ENCODE measurements around the gene DENND1A. TPM values are rescaled to one million over a fixed set of nuclear protein-coding genes. Genes with fewer than 3 reads are reported as not detected.

Gene DENND1A
- total RNA-seq, 6 experiments from 2014 or later, result 13.9 to 22.6 (median 16.3) TPM

DNA sequence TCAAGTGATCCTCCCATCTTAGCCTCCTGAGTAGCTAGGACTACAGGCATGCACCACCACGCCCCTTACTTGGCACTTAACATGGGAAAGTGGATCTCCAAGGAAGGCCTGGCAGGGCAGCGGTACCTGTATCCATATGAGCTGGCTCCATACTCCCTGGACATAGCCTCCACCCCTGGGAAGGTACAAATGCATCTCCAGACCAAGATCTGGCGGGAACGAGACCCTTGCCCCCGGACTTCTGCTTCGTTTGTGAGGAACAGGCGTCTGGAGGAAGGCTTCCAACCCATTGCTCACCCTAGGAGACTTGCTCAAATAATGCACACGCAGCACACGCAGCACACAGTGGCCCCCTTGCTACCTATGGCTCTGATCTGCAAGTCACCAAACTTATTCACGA is 518.7 kb downstream of the DENND1A start:
- DNase-seq, result peak in 1 of 3 donors; percentile 35
- 90% methylated on average over 6 of the region's 10 CpGs for WGBS (ENCODE audit: insufficient coverage, low coverage, low lambda C conversion rate, missing lambda C conversion rate)
- H3K27ac ChIP-seq, result no peak overlapping the region
- intact Hi-C loops (cut with DNase I), result no loop called here
- no peak for ATAC-seq
- H3K9me3 ChIP-seq, result no peaks in the 10 kb centered on the region
- TF ChIP-seq, protein P1, sequence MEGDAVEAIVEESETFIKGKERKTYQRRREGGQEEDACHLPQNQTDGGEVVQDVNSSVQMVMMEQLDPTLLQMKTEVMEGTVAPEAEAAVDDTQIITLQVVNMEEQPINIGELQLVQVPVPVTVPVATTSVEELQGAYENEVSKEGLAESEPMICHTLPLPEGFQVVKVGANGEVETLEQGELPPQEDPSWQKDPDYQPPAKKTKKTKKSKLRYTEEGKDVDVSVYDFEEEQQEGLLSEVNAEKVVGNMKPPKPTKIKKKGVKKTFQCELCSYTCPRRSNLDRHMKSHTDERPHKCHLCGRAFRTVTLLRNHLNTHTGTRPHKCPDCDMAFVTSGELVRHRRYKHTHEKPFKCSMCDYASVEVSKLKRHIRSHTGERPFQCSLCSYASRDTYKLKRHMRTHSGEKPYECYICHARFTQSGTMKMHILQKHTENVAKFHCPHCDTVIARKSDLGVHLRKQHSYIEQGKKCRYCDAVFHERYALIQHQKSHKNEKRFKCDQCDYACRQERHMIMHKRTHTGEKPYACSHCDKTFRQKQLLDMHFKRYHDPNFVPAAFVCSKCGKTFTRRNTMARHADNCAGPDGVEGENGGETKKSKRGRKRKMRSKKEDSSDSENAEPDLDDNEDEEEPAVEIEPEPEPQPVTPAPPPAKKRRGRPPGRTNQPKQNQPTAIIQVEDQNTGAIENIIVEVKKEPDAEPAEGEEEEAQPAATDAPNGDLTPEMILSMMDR (IDR thresholded peaks at IDR 0.05), result no peak
- no peak for TF ChIP-seq POLR2A (IDR thresholded peaks at IDR 0.05)
- no peaks in the 10 kb centered on the region for H3K27me3 ChIP-seq
- no peak overlapping the region for H3K4me3 ChIP-seq
- no peaks in the 10 kb centered on the region for H3K36me3 ChIP-seq
- H3K4me1 ChIP-seq, result no peaks in the 10 kb centered on the region

- DNase-seq (peak in 1 of 3 donors; percentile 20), ATAC-seq (no peak)
- Histone ChIP-seq H3K27ac (no peak overlapping the region), H3K36me3 (no peaks in the 10 kb centered on the region), H3K4me3 (no peak overlapping the region), H3K4me1 (no peaks in the 10 kb centered on the region), H3K27me3 (no peaks in the 10 kb centered on the region), H3K9me3 (no peaks in the 10 kb centered on the region)
- TF ChIP-seq POLR2A (IDR thresholded peaks at IDR 0.05), result no peak
- TF ChIP-seq, protein P1 (IDR thresholded peaks at IDR 0.05), result no peak
- 79% methylated on average over 7 of the region's 12 CpGs for WGBS (ENCODE audit: insufficient coverage, low coverage, low lambda C conversion rate, missing lambda C conversion rate)
- intact Hi-C loops (cut with DNase I), result no loop called here
These were observed 519.5 kb downstream of the DENND1A start for GRCh38 chr9:123410281-123410910.

DNA sequence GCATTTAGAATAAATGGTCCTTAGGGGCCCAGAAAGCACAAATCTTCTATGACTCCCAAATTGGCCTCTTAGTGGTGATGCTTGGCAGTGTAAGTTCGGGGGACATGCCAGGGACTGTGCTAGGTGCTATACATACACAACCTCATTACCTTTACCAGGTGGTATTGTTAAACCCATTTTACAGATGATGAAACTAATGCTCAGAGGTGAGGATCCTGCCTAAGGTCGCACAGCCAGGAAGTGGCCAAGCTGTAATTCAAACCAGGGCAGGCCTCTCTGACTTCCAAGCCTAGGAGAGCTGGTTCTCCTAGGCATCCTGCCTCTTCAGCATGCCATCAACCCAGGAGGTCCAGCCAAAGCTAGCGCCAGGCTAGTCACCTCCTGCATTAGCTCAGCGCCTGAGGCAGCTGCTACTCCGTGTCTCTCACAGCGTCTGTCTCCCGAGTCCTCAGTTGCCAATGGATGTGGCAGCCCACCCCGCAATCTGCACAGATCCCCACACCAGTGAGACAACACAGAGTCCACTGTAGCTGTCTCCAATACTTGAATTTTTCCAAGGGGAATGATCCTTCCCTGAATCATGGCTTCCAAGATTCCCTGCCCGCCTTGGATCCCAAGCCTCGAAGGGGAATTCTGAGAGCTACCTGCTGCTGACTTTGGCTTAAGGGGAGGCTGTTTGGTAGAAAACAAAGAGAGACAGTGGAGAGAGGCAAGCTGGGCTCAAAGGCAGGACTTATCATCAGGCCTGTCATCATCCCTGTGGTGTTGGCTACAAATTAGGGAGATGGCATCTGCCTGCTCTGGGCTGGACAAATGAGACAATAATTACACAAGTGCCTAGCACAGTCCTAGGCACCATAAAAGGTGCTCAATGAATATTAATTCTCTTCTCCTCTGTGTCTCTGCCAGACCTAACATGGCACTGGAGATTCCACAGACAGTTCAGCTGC is 521.3 kb downstream of the DENND1A start:
- H3K27me3 ChIP-seq, result no peaks in the 10 kb centered on the region
- H3K4me1 ChIP-seq, result no peaks in the 10 kb centered on the region
- no peak overlapping the region for H3K27ac ChIP-seq
- DNase-seq, result peak in 1 of 3 donors; percentile 15
- H3K4me3 ChIP-seq, result no peak overlapping the region
- no peaks in the 10 kb centered on the region for H3K36me3 ChIP-seq
- intact Hi-C loops (cut with DNase I), result no loop called here
- H3K9me3 ChIP-seq, result no peaks in the 10 kb centered on the region
- ATAC-seq, result no peak
- WGBS (ENCODE audit: insufficient coverage, low coverage, low lambda C conversion rate, missing lambda C conversion rate), result 92% methylated on average over 4 of the region's 10 CpGs
- TF ChIP-seq, protein P1 (IDR thresholded peaks at IDR 0.05), result no peak
- TF ChIP-seq POLR2A (IDR thresholded peaks at IDR 0.05), result no peak

- 92% methylated on average over 14 of the region's 20 CpGs for WGBS (ENCODE audit: insufficient coverage, low coverage, low lambda C conversion rate, missing lambda C conversion rate)
- intact Hi-C loops (cut with DNase I), result no loop called here
- no peak overlapping the region for H3K27ac ChIP-seq
- no peaks in the 10 kb centered on the region for H3K27me3 ChIP-seq
- DNase-seq, result peak in 1 of 3 donors; percentile 10
- ATAC-seq, result no peak
- H3K4me3 ChIP-seq, result no peak overlapping the region
- no peaks in the 10 kb centered on the region for H3K36me3 ChIP-seq
- no peaks in the 10 kb centered on the region for H3K4me1 ChIP-seq
- TF ChIP-seq, protein P1 (IDR thresholded peaks at IDR 0.05), result no peak
- TF ChIP-seq POLR2A (IDR thresholded peaks at IDR 0.05), result no peak
- no peaks in the 10 kb centered on the region for H3K9me3 ChIP-seq
These were observed 522.6 kb downstream of the DENND1A start for GRCh38 chr9:123407217-123407851.

Measured in right lobe of liver (tissue), 6 donors.